Kidney epithelial cell (primary cell): ENCODE measurements around the gene CDH8. TPM values are rescaled to one million over a fixed set of nuclear protein-coding genes. Genes with fewer than 3 reads are reported as not detected.

Experiments
- DNase-seq: peaks from one replicate; pipeline ENCODE4 v3.0.0-alpha.2; 2010; ENCODE audit warnings: low read depth
- H3K27me3 ChIP-seq: 2 replicates; pipeline ENCODE4 v1.6.0; 2011; ENCODE audit warnings: low read length; ENCODE audit not compliant: control insufficient read depth, insufficient read depth
- H3K36me3 ChIP-seq: 2 replicates; pipeline ENCODE4 v1.5.1; 2011; ENCODE audit warnings: low read length; ENCODE audit not compliant: control insufficient read depth, insufficient read depth
- H3K4me3 ChIP-seq: 2 replicates; pipeline ENCODE4 v1.5.1; 2011; ENCODE audit warnings: low read depth, mild to moderate bottlenecking, control low read depth, low read length
- total RNA-seq: library from RNA; depleted of rRNA; stranded (reverse); fragments of >200 nt; gene quantifications from 2 replicates; pipeline ENCODE4 v1.2.3, GENCODE V29; 2015
- TF ChIP-seq, protein P1 (sequence below): IDR thresholded peaks from 2 replicates; pipeline ENCODE4 v1.5.1; 2011; ENCODE audit warnings: mild to moderate bottlenecking, moderate library complexity, low read length, control low read depth, inconsistent platforms; ENCODE audit not compliant: insufficient read depth, poor library complexity, severe bottlenecking

The CDH8 gene, protein sequence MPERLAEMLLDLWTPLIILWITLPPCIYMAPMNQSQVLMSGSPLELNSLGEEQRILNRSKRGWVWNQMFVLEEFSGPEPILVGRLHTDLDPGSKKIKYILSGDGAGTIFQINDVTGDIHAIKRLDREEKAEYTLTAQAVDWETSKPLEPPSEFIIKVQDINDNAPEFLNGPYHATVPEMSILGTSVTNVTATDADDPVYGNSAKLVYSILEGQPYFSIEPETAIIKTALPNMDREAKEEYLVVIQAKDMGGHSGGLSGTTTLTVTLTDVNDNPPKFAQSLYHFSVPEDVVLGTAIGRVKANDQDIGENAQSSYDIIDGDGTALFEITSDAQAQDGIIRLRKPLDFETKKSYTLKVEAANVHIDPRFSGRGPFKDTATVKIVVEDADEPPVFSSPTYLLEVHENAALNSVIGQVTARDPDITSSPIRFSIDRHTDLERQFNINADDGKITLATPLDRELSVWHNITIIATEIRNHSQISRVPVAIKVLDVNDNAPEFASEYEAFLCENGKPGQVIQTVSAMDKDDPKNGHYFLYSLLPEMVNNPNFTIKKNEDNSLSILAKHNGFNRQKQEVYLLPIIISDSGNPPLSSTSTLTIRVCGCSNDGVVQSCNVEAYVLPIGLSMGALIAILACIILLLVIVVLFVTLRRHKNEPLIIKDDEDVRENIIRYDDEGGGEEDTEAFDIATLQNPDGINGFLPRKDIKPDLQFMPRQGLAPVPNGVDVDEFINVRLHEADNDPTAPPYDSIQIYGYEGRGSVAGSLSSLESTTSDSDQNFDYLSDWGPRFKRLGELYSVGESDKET
- total RNA-seq = 0.34 and 0.92 TPM in 2 replicates

DNA sequence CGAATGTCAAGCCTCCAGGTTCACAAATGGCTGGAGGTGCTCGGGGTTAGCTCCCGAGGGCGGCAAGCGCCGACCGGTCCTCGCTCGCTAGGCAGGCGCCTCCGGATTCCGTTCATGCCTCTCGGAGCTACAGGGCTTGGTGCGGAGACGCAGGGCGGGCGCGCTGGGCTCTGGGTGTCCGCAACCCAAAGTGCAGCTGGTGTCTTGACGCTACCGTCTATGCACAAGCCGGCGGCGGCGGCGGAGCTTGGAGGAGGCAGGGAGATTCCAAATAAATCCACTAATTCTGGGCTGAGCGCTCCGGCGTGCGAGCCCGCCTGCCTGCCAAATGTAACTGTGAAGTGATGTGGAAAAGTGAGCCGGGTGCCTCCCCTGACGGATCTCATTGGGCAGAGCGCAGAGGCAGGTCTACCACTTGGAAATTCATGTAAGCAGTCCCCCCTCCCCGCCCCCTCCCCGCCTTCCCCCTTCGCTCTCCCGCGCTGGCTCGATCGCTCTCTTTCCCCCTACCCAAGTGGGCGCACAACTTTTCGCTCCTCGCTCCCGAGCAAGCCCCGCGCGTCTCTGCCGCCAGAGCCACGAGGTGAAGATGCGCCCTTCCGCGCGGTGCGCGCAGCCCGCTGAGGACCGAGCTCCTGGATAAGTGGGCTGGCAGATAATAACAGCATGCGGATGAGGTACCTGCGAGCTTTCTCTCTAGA, at the start of gene CDH8:
Gene CDH8 (minus strand): TSS at position 338 of the 701 bp plus-strand sequence. CDS start 15,035 bp downstream, outside the sequence.
- H3K4me3 ChIP-seq = peak within 1 kb of the TSS; percentile 29
- no peak for DNase-seq
- TF ChIP-seq, protein P1, sequence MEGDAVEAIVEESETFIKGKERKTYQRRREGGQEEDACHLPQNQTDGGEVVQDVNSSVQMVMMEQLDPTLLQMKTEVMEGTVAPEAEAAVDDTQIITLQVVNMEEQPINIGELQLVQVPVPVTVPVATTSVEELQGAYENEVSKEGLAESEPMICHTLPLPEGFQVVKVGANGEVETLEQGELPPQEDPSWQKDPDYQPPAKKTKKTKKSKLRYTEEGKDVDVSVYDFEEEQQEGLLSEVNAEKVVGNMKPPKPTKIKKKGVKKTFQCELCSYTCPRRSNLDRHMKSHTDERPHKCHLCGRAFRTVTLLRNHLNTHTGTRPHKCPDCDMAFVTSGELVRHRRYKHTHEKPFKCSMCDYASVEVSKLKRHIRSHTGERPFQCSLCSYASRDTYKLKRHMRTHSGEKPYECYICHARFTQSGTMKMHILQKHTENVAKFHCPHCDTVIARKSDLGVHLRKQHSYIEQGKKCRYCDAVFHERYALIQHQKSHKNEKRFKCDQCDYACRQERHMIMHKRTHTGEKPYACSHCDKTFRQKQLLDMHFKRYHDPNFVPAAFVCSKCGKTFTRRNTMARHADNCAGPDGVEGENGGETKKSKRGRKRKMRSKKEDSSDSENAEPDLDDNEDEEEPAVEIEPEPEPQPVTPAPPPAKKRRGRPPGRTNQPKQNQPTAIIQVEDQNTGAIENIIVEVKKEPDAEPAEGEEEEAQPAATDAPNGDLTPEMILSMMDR = no peak
- peaks cover 44% of the 10 kb centered on the region for H3K27me3 ChIP-seq
- H3K36me3 ChIP-seq = no peaks in the 10 kb centered on the region

DNA sequence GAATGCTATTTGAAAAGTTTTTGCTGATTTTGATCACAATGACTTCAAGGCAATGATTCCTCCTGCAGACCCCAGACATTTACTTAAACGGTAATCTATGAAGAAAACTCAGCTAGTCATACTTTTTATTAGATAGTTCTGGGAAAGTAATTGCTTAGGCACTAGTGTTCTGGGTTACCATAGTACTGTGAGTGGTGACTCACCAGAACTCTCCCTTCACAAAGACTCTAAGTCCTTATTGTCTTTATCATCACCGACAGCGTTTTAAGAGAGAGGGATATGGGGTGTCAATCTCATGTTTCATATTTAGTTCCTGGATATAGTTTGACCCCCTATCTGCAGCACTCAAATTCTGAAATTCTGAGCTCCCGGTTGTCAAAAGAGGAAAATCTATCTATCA, 43.0 kb upstream of the CDH8 start:
- no peaks in the 10 kb centered on the region for H3K36me3 ChIP-seq
- peak; percentile 2 for DNase-seq
- H3K27me3 ChIP-seq = no peaks in the 10 kb centered on the region
- H3K4me3 ChIP-seq = no peak overlapping the region
- TF ChIP-seq, protein P1 = no peak

DNA sequence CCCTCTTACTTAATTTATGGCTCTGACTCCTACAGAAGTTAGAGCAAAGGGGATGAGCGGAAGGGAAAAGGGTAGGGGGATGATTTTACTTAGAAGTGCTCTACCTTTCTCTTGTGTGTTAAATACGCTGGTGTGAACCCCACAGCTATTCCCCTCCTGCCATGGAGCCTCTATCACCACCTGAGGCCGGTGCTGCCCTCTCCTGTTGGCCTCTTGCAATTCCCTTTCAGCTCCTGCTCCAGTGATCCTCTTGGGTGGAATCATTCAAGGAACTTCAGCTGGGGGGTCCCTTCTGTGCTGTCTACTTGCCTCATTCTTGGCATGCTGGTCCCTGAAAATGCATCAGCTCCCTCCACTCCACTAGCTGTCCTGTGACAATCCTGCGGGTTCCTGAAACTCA, 41.8 kb upstream of the CDH8 start:
- no peak for DNase-seq
- no peaks in the 10 kb centered on the region for H3K36me3 ChIP-seq
- TF ChIP-seq, protein P1 = peak; percentile 42
- H3K27me3 ChIP-seq = no peaks in the 10 kb centered on the region
- H3K4me3 ChIP-seq = no peak overlapping the region

DNA sequence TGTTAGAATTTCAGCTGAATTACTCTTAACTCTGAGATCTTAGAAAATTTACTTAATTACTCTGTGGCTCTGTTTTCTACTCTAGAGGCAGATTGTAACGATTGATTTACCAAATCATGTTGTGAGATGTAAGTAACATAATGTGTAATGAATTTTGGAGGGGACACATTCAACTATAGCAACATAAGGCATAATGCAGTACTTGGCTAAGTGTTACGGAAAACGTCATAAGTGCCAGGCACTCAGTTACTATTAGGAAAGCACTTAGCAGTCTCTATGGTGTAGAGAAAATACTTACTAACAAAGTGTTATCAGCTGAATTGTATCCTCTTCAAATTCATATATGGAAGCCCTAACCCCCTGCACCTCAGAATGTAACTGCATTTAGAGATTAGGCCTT, 40.6 kb upstream of the CDH8 start:
- DNase-seq = no peak

DNA sequence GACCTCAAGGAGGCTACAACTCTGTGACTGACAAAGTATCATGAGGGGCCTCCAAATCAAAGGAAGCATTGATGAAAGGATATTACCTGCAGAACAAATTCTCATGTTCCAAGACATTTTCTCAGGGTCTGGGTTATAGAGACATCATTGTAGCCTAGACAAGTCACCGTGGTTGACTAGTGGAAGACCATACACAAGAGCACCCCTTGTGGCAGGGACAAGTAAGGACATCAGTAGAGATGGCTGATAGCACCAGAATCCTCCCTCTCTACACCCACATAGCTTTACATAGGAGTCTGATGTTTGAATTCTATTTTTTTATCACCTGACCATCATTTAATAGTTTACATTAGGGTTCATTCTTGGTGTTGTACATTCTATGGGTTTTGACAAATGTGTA, 32.5 kb upstream of the CDH8 start:
- no peak for DNase-seq
- TF ChIP-seq, protein P1 = peak; percentile 30
- no peak overlapping the region for H3K4me3 ChIP-seq

More for the DNA sequence above, 40.6 kb upstream of the CDH8 start:
- Histone ChIP-seq H3K27me3 (no peaks in the 10 kb centered on the region), H3K4me3 (no peak overlapping the region), H3K36me3 (no peaks in the 10 kb centered on the region)
- TF ChIP-seq, protein P1 = no peak

More for the DNA sequence above, 32.5 kb upstream of the CDH8 start:
- H3K27me3 ChIP-seq = no peaks in the 10 kb centered on the region
- H3K36me3 ChIP-seq = no peaks in the 10 kb centered on the region
